Fibroblast of skin of left biceps (primary cell): ENCODE measurements around the gene SIGLEC11.
"Not testable (repeated sequence)": the region's sequence is repeated elsewhere in the genome, so short reads cannot be mapped to it uniquely, and the experiment has no call there.

ENCODE experiments used
- DNase-seq, 2 experiments: peaks; one replicate each; pipeline ENCODE4 v3.0.0-alpha.2; 2013; ENCODE audit warnings: low read depth in 2 of 2

The SIGLEC11 gene

GRCh38 chr19:49951806-49952478, 9.0 kb downstream of the SIGLEC11 start:
- no peak for DNase-seq

- no peak for DNase-seq
These were observed 9.9 kb downstream of the SIGLEC11 start for GRCh38 chr19:49950956-49951526.

GRCh38 chr19:49950590-49950948, 10.4 kb downstream of the SIGLEC11 start:
- no peak for DNase-seq

GRCh38 chr19:49949742-49950589, 11.0 kb downstream of the SIGLEC11 start:
- no peak for DNase-seq

- DNase-seq, result no peak
These were observed 14.6 kb downstream of the SIGLEC11 start for GRCh38 chr19:49946415-49946814.

- not testable (repeated sequence) for DNase-seq
These were observed 16.4 kb downstream of the SIGLEC11 start for GRCh38 chr19:49944567-49944966.

- DNase-seq, result no peak
These were observed 20.5 kb downstream of the SIGLEC11 start for GRCh38 chr19:49940482-49940791.

GRCh38 chr19:49939721-49940481, 21.1 kb downstream of the SIGLEC11 start:
- no peak for DNase-seq

- DNase-seq, result no peak
These were observed 22.3 kb downstream of the SIGLEC11 start for GRCh38 chr19:49938662-49939061.

GRCh38 chr19:49937750-49938381, 23.1 kb downstream of the SIGLEC11 start:
- DNase-seq, result peak in 1 of 2 experiments; percentile 17

- DNase-seq, result no peak
These were observed 24.4 kb downstream of the SIGLEC11 start for GRCh38 chr19:49936549-49936948.

GRCh38 chr19:49933643-49934042, 27.3 kb downstream of the SIGLEC11 start:
- DNase-seq, result no peak

- DNase-seq, result no peak
These were observed 28.2 kb downstream of the SIGLEC11 start for GRCh38 chr19:49932731-49933131.

- DNase-seq, result no peak
These were observed 28.9 kb downstream of the SIGLEC11 start for GRCh38 chr19:49932041-49932451.

GRCh38 chr19:49931293-49932040, 29.5 kb downstream of the SIGLEC11 start:
- no peak for DNase-seq

GRCh38 chr19:49930483-49931011, 30.4 kb downstream of the SIGLEC11 start:
- no peak for DNase-seq

- peak; percentile 86 to 89 for DNase-seq
These were observed 31.1 kb downstream of the SIGLEC11 start for GRCh38 chr19:49929611-49930482.

GRCh38 chr19:49929121-49929610, 31.8 kb downstream of the SIGLEC11 start, which contains the start of the genes ATF5 and NUP62:
ATF5 (plus strand) TSS chr19:49929205; CDS start chr19:49930851, 1,646 bp downstream.
NUP62 (minus strand) TSS chr19:49929504; CDS start chr19:49909807, 19,697 bp downstream.
- DNase-seq, result peak; percentile 60 to 66

GRCh38 chr19:49927526-49928264, 33.3 kb downstream of the SIGLEC11 start:
- no peak for DNase-seq
